ENCODE results near the gene RERG. TPM values are rescaled to one million over a fixed set of nuclear protein-coding genes. Genes with fewer than 3 reads are reported as not detected.

The RERG gene
- total and polyA plus RNA-seq, 2 of the 4 experiments (the other 2 are of a cell fraction), result not detected

DNA sequence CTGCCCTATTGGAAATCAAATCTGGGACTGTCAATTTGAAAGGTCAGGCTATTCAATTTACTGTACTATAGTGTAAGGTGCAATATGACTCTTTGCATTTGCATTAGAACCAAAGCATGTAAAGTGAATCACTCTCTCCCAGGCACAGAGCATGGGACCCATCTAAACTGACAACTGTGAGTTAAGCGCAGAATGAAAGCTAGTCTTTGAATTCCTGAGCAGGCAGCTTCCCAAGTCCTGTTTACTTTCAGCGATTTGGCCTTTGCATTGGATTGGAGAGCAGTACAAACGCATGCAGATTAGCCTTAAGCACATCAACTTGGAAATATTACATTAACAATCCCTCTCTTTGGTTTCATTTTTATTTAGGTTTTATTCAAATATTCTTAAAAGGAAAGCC is 74.6 kb downstream of the RERG start:
- no peak for TF ChIP-seq BHLHE40 (IDR thresholded peaks at IDR 0.05; ENCODE audit: low read depth, low read length)
- TF ChIP-seq MAFK (IDR thresholded peaks at IDR 0.05; ENCODE audit: low read depth, low read length), result no peak
- no peak for TF ChIP-seq MXI1 (IDR thresholded peaks at IDR 0.05; ENCODE audit: borderline replicate concordance, low read depth, low read length)
- TF ChIP-seq CTCF (conservative IDR thresholded peaks at IDR 0.05; ENCODE audit: low read depth, low read length), result no peak
- no peak for TF ChIP-seq RAD21 (IDR thresholded peaks at IDR 0.05; ENCODE audit: low read length)
- no peak for TF ChIP-seq FOS (IDR thresholded peaks at IDR 0.05; ENCODE audit: low read depth, low read length)
- no peak for TF ChIP-seq SMC3 (IDR thresholded peaks at IDR 0.05; ENCODE audit: low read depth, low read length)
- TF ChIP-seq, protein P1, sequence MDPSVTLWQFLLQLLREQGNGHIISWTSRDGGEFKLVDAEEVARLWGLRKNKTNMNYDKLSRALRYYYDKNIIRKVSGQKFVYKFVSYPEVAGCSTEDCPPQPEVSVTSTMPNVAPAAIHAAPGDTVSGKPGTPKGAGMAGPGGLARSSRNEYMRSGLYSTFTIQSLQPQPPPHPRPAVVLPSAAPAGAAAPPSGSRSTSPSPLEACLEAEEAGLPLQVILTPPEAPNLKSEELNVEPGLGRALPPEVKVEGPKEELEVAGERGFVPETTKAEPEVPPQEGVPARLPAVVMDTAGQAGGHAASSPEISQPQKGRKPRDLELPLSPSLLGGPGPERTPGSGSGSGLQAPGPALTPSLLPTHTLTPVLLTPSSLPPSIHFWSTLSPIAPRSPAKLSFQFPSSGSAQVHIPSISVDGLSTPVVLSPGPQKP (IDR thresholded peaks at IDR 0.05; ENCODE audit: borderline replicate concordance, low read depth, low read length), result no peak
- H2BK20ac ChIP-seq (ENCODE audit: low read depth, low read length), result no peak overlapping the region
- no peak overlapping the region for H3K4me3 ChIP-seq (ENCODE audit: insufficient read depth, low read depth, low read length)
- CTCF ChIA-PET, result no interaction called here
- dilution Hi-C loops (cut with HindIII; ENCODE audit: low sequenced_read_pairs, unreplicated experiment) (no loop called here), in situ Hi-C loops (cut with MboI; ENCODE audit: low sequenced_read_pairs) (no loop called here), intact Hi-C loops (cut with micrococcal nuclease) (no loop called here)
- no peak for ATAC-seq (ENCODE audit: low read depth)
- no peaks in the 10 kb centered on the region for H3K4me1 ChIP-seq (ENCODE audit: control insufficient read depth, insufficient read depth, low read length)
- no peak overlapping the region for H3K56ac ChIP-seq (ENCODE audit: extremely low read depth, insufficient read depth, low read length)
- POLR2A ChIA-PET (ENCODE audit: unreplicated experiment), result no interaction called here
- H3K4me2 ChIP-seq (ENCODE audit: low read depth, low read length), result no peak overlapping the region
- H2AK9ac ChIP-seq (replicated peaks; ENCODE audit: low read depth, low read length, poor library complexity), result no peak overlapping the region
- no peak overlapping the region for H4K8ac ChIP-seq (ENCODE audit: low read depth in 2 of 2, low read length in 2 of 2)
- BruUV-seq (replicated peaks), result no TSS peak
- H2BK120ac ChIP-seq (ENCODE audit: low read depth, low read length), result no peak overlapping the region
- H3K27ac ChIP-seq (ENCODE audit: insufficient read depth, low read length), result no peak overlapping the region
- no peak overlapping the region for H2AK5ac ChIP-seq (ENCODE audit: low read depth, low read length)
- 0% methylated on average over 1 of the region's 3 CpGs; no CpG with 5 or more reads in 1 of the 2 experiments for WGBS, 2 experiments (ENCODE audit: extremely low coverage in 2 of 2, insufficient read length in 1 of 2)
- no peak overlapping the region for H3K9ac ChIP-seq (ENCODE audit: low read depth, low read length)
- H3K79me1 ChIP-seq (ENCODE audit: low read depth in 1 of 2, low read length in 2 of 2), result no peaks in the 10 kb centered on the region
- H3K27me3 ChIP-seq (ENCODE audit: control insufficient read depth, insufficient read depth, low read length), result no peaks in the 10 kb centered on the region
- no peak overlapping the region for H2BK5ac ChIP-seq (ENCODE audit: low read depth, low read length, poor library complexity, severe bottlenecking)
- no peak overlapping the region for H4K91ac ChIP-seq (ENCODE audit: insufficient read depth, low read depth, low read length)
- H3K9me1 ChIP-seq (ENCODE audit: insufficient read depth, low read length), result no peaks in the 10 kb centered on the region
- peak; percentile 0 for DNase-seq
- no peak overlapping the region for H4K5ac ChIP-seq (ENCODE audit: low read depth, low read length)
- no peak overlapping the region for H3K18ac ChIP-seq (ENCODE audit: low read depth, low read length)
- no peak overlapping the region for H3K4ac ChIP-seq (ENCODE audit: low read depth, low read length)
- no peaks in the 10 kb centered on the region for H4K20me1 ChIP-seq (ENCODE audit: insufficient read depth, low read length)
- no peak overlapping the region for H2BK15ac ChIP-seq (ENCODE audit: low read depth, low read length)
- no peak overlapping the region for H2AFZ ChIP-seq (replicated peaks; ENCODE audit: low read length, poor library complexity)
- H3K14ac ChIP-seq (replicated peaks; ENCODE audit: low read depth, low read length), result no peak overlapping the region
- H3K23ac ChIP-seq (ENCODE audit: low read depth, low read length), result no peak overlapping the region
- no peaks in the 10 kb centered on the region for H3K36me3 ChIP-seq (ENCODE audit: control insufficient read depth, insufficient read depth, low read length)
- no peaks in the 10 kb centered on the region for H3K9me3 ChIP-seq (ENCODE audit: control insufficient read depth, insufficient read depth, low read length)

All from IMR-90 (cell line).